ENCODE results near the gene PSMA5. TPM values are rescaled to one million over a fixed set of nuclear protein-coding genes. Genes with fewer than 3 reads are reported as not detected.
"Not testable (repeated sequence)": the region's sequence is repeated elsewhere in the genome, so short reads cannot be mapped to it uniquely, and the experiment has no call there.

The PSMA5 gene
- total RNA-seq, 3 donors from 2014 or later, result 67.9 to 103 (median 71.0) TPM

- intact Hi-C loops (cut with DNase I, micrococcal nuclease), result no loop called here
- DNase-seq (no peak), ATAC-seq (no peak)
- Histone ChIP-seq H3K4me1 (ENCODE audit: low read depth) (peaks cover 7% of the 10 kb centered on the region), H3K4me3 (no peak overlapping the region), H3K9me3 (no peaks in the 10 kb centered on the region), H3K36me3 (ENCODE audit: low read depth) (no peaks in the 10 kb centered on the region)
- TF ChIP-seq CTCF (IDR thresholded peaks at IDR 0.05), result no peak
These were observed 39.8 kb upstream of the PSMA5 start for GRCh38 chr1:109466125-109466451.

- intact Hi-C loops (cut with DNase I, micrococcal nuclease), result no loop called here
- ATAC-seq, result no peak
- Histone ChIP-seq H3K9me3 (peaks cover 5% of the 10 kb centered on the region), H3K4me1 (ENCODE audit: low read depth) (no peaks in the 10 kb centered on the region), H3K4me3 (no peak overlapping the region), H3K36me3 (ENCODE audit: low read depth) (no peaks in the 10 kb centered on the region)
- no peak for TF ChIP-seq CTCF (IDR thresholded peaks at IDR 0.05)
- DNase-seq, result no peak
These were observed 31.6 kb upstream of the PSMA5 start for GRCh38 chr1:109457819-109458218.

GRCh38 chr1:109454497-109455133, 28.4 kb upstream of the PSMA5 start:
- Histone ChIP-seq H3K4me1 (ENCODE audit: low read depth) (no peaks in the 10 kb centered on the region), H3K4me3 (no peak overlapping the region), H3K9me3 (peaks cover 5% of the 10 kb centered on the region), H3K36me3 (ENCODE audit: low read depth) (no peaks in the 10 kb centered on the region)
- DNase-seq, result no peak
- no peak for TF ChIP-seq CTCF (IDR thresholded peaks at IDR 0.05)
- no peak for ATAC-seq
- intact Hi-C loops (cut with DNase I, micrococcal nuclease), result no loop called here

- Histone ChIP-seq H3K9me3 (no peaks in the 10 kb centered on the region), H3K4me1 (ENCODE audit: low read depth) (no peaks in the 10 kb centered on the region), H3K4me3 (no peak overlapping the region), H3K36me3 (ENCODE audit: low read depth) (no peaks in the 10 kb centered on the region)
- ATAC-seq, result no peak
- DNase-seq, result no peak
- TF ChIP-seq CTCF (IDR thresholded peaks at IDR 0.05), result no peak
- intact Hi-C loops (cut with DNase I, micrococcal nuclease), result no loop called here
These were observed 21.3 kb upstream of the PSMA5 start for GRCh38 chr1:109447524-109447923.

GRCh38 chr1:109445949-109446695, 19.9 kb upstream of the PSMA5 start:
- H3K9me3 ChIP-seq; DNase-seq; H3K4me3 ChIP-seq; intact Hi-C loops (cut with DNase I, micrococcal nuclease); H3K4me1 ChIP-seq (ENCODE audit: low read depth); H3K36me3 ChIP-seq (ENCODE audit: low read depth); ATAC-seq: not testable (repeated sequence)

GRCh38 chr1:109444346-109444745, 18.1 kb upstream of the PSMA5 start:
- ATAC-seq (no peak), DNase-seq (no peak)
- no peak for TF ChIP-seq CTCF (IDR thresholded peaks at IDR 0.05)
- Histone ChIP-seq H3K4me1 (ENCODE audit: low read depth) (no peaks in the 10 kb centered on the region), H3K9me3 (no peaks in the 10 kb centered on the region), H3K4me3 (no peak overlapping the region), H3K36me3 (ENCODE audit: low read depth) (no peaks in the 10 kb centered on the region)
- intact Hi-C loops (cut with DNase I, micrococcal nuclease), result no loop called here
